Astrocyte (in vitro differentiated cells and primary cell): ENCODE data around the gene CDH7.

ENCODE experiments used
- EZH2 ChIP-seq: IDR thresholded peaks from 2 replicates; pipeline ENCODE4 v1.6.1; 2012; ENCODE audit warnings: mild to moderate bottlenecking, low read length, inconsistent platforms; ENCODE audit not compliant: insufficient read depth
- TF ChIP-seq, protein P1 (sequence below): IDR thresholded peaks from 2 replicates; pipeline ENCODE4 v1.5.1; 2011; ENCODE audit warnings: low read depth, mild to moderate bottlenecking, inconsistent platforms, low read length, moderate library complexity; ENCODE audit not compliant: insufficient read depth

- TF ChIP-seq, protein P1, sequence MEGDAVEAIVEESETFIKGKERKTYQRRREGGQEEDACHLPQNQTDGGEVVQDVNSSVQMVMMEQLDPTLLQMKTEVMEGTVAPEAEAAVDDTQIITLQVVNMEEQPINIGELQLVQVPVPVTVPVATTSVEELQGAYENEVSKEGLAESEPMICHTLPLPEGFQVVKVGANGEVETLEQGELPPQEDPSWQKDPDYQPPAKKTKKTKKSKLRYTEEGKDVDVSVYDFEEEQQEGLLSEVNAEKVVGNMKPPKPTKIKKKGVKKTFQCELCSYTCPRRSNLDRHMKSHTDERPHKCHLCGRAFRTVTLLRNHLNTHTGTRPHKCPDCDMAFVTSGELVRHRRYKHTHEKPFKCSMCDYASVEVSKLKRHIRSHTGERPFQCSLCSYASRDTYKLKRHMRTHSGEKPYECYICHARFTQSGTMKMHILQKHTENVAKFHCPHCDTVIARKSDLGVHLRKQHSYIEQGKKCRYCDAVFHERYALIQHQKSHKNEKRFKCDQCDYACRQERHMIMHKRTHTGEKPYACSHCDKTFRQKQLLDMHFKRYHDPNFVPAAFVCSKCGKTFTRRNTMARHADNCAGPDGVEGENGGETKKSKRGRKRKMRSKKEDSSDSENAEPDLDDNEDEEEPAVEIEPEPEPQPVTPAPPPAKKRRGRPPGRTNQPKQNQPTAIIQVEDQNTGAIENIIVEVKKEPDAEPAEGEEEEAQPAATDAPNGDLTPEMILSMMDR, result no peak
- no peak for TF ChIP-seq EZH2
Measured at GRCh38 chr18:65846107-65846506, 95.3 kb downstream of the CDH7 start.
